Measurements from ENCODE around the gene ERGIC1.

The ERGIC1 gene

DNA sequence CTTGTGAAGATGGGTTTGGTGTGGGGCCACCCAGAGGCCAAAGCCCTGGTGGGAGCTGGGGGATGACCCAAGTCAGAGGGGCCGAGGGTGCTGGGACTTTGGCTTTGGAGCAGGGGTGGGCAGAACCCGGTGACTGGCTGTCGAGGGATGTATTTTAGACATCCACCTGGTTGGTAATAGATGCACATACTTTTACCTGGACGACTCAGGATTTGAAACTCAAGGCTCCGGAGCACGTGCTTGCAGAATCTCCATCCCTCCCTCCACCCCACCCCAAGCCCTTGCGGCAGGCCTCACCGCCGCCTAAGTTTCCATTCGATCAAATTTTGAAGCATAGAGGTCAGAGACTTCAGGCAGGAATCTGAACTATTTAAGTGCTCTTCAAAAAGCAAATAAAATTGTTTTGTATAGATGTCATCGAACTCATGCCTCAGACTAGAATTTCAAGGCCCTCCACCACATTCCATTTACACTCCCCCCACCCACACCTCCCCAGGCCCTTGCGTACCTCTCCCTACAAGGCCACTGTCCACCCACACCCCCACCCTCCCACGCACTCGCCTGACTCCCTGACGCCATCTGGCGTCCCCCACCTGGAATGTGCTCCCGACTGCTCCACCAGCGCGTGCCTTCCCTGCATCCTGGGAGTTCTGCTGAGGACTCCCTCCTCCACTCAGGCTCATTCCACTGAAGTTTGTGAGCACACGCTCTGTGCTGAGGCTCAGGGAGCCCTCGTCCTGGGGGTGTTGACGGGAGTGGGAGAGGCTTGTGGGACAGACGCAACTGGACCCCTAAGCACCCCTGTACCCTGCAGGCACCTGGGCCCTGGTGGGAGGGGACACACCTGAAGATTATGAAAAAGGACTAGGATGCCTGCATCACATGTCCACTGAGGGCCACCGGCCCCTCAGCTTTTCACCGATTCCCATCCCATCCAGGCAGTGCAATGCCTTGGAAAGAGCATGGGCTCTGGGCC is 68.7 kb downstream of the ERGIC1 start:
- no peak for DNase-seq (ENCODE audit: low spot score)

DNA sequence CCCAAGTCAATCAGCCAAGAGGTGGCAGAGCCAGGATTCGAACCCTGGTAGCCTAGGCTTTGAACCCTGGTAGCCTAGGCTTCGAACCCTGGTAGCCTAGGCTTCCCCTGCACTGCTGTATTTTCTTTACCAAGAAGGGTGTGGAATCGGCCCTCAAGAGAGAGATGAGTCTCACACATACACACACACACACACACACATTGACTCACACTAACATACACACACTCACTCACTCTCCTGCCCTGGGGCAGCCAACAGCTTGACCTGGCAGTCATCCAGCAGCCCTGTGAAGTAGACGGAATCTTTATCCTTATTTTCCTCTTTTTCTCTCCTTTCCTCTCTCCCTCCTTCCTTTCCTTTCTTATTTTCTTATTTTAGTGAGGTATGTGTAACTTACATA is 69.7 kb downstream of the ERGIC1 start:
- no peak for DNase-seq (ENCODE audit: low spot score)

GRCh38 chr5:172904312-172904642 is 70.2 kb downstream of the ERGIC1 start:
- DNase-seq (ENCODE audit: low spot score): no peak

GRCh38 chr5:172904643-172905345 is 70.7 kb downstream of the ERGIC1 start:
- no peak for DNase-seq (ENCODE audit: low spot score)

DNA sequence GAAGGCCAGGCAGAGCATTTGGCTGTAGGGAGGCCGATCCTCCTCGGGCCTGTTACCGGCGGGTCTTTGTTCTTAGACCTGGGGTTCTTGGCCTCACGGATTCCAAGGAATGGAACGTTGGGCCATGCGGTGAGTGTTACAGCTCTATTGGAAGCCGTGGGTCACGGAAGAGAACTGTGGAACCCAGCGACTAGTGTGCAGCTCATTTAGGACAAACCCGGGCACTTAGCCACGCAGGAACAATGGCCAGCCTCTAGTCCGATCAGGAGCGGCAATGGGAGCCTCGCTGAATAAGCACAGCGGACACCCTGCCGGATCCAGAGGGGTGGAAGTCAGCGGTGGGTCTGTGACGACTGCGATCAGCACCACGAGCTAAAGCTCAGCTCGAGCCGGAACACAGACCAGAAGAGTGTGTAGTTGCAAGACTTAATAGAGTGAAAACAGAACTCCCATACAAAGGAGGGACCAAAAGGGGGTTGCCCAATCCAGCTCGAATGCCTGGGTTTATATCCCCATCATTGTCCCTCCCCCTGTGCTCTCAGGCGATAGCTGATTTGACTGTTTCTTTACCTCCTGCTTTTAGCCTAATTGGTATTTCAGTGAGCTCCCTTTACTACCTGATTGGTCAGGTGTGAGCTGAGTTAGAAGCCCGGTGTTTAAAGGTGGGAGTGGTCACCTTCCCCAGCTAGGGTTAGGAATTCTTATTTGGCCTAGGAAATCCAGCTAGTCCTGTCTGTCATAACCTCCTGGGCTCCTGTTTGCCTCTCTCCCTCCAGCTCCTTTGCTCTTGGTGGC is 71.5 kb downstream of the ERGIC1 start:
- DNase-seq (ENCODE audit: low spot score): no peak

- DNase-seq (ENCODE audit: low spot score): no peak
These were observed 72.4 kb downstream of the ERGIC1 start for GRCh38 chr5:172906436-172906835.

DNA sequence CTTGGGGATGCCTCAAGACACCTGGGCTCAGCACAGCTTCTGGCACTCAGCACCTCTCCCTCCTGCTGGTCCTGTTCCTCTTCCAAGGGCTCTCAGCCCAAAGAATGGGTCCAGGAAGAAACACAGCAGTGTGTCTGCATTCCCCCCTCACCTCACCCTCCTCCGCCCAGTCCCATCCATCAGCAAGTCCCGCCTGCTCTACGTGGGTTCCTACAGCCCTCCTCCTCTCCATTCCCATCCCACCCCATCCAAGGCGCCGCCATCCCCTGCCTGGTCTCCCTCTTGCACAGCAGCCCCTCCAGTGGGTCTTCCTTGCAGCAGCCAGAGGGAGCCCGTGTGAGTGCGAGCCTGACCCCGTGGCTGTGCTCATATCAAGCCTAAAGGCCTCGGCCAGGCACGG is 72.8 kb downstream of the ERGIC1 start:
- DNase-seq (ENCODE audit: low spot score): no peak

DNA sequence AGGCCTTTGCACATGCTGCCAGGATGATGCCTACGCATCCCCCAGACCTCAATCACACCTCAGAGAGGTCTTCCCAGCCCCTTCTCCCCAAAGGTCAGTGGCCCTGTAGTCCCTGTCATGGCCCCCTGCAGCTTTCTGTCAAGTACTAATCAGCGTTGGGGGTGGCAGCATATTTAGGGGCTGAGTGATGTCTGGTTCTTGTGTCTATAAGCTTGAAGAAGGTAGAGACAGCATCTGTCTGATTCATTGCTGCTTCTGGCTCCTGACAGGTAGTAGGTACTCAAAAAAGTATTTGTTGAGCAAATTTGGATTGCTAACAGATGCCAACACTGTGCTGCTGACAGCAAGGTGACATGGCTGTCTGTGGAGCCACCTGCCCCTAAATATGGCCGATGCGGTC is 73.6 kb downstream of the ERGIC1 start:
- DNase-seq (ENCODE audit: low spot score): no peak

DNA sequence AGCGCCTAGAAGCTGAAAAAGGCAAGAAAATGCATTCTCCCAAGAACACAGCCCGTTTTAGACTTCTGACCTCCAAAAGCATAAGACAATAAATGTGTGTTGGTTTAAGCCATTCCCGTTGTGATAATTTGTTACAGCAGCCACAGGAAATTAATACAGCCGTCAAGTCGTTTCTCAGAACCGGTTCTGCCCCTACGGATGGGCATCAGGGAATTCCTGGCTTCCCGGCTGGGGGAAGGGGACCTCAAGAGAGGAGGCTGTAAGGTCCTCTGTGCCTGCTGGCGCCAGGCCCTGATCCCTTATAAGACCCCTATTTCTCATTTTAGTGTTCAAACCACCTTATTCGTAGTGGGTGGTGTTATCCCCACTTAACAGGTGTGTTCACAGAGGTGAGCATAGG is 74.6 kb downstream of the ERGIC1 start:
- no peak for DNase-seq (ENCODE audit: low spot score)

GRCh38 chr5:172909931-172910502 is 76.0 kb downstream of the ERGIC1 start:
- no peak for DNase-seq (ENCODE audit: low spot score)

GRCh38 chr5:172910828-172911627 is 77.0 kb downstream of the ERGIC1 start:
- DNase-seq (ENCODE audit: low spot score): peak; percentile 19

GRCh38 chr5:172911628-172911880 is 77.5 kb downstream of the ERGIC1 start:
- DNase-seq (ENCODE audit: low spot score): no peak

GRCh38 chr5:172911976-172912375 is 77.9 kb downstream of the ERGIC1 start:
- DNase-seq (ENCODE audit: low spot score): no peak

DNA sequence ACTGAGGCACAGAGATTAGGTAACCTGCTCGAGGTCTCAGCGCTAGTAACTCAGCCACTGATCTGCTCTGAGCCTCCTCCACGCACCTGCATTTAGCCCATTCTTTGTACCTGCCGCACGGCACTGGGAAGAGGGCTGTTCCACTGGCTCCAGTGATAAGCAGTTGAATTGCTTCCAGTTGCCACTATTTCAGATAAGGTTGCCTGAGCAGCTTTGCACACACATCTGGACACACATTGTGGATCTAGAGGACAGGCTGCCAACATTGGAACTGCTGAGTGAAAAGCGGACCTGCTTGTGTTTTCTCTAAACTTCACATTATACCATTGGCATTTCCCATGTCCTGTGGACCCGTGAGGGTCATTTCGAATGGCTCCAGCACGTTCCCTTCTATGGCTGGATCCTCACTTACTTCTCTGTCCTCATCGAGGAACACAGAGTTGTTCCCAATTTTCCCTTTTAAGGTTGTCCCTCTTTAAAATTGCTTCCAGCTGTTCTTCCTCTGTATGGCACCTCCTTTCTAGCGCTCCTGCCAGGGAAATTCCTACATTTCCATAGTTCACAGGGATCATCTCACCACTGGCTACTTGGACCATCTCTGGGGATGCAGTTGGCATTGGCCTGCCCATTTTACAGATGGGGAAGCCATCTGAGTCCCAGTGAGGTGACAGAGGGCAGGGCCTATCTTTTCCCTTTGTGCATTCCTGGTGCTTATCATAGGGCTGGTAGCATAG is 79.2 kb downstream of the ERGIC1 start:
- no peak for DNase-seq (ENCODE audit: low spot score)

GRCh38 chr5:172915514-172915913 is 81.5 kb downstream of the ERGIC1 start:
- no peak for DNase-seq (ENCODE audit: low spot score)

DNA sequence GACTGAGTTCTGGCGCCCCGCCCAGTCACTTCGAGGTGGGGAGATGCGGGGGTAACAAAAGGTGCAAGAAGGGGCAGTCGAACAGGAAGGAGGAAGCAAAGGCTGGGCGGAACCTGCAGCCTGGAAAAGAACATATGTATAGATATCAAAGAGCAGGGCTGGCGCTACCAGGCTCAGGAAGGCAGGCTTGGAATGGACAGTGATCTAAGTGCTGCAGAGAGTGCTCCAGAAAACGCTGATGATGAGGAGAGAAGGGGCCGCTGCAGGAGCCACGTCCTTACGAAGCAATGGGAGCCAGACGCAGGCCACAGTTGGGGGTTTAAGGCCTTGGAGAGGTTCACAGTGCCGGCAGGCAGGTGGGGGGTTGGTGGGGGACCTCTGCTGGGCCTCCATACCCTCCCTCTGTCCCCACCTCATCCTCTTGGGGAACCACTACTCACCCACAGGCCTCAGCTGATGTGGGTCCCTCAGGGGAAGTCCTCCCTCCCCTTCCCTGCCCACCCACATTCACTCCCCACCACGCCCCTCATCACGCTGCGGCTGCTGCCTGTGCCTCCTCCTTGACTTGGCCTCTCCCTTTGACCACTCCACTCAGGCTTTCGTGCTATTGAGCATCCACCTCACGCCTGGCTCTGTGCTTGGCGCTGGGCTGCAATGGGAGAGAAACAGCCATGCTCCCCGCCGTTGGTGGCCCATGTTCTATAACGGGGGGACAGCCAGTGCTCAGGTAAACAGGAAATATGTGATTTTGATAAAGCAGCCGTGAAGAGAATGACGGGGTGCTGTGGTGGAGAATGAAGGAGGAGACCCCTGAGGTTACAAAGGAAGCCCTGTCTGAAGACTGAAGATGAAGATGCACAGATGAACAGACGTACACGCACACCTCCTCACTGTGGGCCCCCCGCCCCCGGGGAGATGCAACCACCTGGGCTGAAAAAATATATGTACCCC is 84.6 kb downstream of the ERGIC1 start:
- no peak for DNase-seq (ENCODE audit: low spot score)

DNA sequence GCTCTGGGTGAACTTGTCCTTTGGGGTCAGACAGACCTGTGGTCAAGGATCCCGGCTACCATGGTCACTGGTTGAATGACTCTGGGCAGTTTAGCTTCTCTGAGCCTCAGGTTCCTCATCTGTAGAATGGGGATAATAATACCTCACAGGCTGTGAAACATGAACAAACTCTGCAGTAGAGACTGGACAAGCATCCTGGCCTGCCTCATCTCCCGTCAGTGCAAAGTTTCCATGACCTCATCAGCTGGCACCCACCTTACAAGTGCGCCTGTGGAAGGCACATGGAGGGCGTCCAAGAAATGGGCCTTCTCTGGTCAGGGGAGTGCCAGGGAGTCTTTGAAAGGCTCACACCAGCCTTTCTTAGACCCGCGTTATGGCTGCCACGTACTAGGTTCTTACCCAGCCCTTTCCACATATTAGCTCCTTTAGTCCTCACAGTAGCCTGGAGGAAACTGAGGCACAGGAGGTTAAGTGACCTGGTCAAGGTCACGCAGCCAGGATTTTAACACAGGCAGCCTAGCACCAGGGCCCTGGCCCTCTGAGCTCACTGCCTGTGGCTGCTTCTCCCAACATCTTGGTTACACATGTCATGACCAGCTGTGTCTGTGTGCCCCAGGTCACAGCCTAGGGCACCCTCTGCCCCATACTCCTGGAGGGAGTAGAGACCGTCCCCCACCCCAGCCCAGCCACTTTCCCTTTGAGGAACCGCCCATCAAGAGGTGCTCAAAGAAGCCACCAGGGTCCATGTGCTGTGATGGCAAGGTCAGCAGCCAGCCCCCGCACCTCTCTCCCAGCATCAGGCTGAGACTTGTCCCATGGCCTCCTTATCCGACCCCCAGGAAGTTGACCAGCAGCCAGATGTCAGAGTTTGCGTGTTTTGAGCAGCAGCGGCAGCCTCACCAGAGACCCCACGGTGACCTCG is 85.7 kb downstream of the ERGIC1 start:
- no peak for DNase-seq (ENCODE audit: low spot score)

GRCh38 chr5:172920447-172920849 is 86.4 kb downstream of the ERGIC1 start:
- DNase-seq (ENCODE audit: low spot score): no peak

DNA sequence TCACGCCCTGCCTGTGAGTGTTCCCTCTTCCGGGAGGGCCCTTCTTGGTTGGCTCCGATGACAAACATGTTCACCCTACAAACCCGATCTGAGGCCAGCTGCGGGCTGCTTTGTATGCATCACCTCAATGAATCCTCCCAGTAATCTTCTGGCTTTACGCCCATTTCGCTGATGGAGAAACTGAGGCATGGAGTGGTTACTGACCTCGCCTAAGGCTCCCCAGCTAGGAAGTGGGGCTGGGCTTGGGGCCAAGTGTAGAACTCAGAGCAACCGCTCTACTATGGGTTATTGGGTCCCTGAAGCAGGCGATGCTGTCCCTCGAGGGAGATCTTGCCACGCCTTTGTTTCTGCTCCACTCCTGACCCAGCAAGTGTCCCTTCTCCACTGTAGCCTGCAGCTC is 86.9 kb downstream of the ERGIC1 start:
- DNase-seq (ENCODE audit: low spot score): no peak

Measured in CD4-positive, alpha-beta T cell treated with Interleukin-6 at 100 ng/mL for 8 hours (primary cell).